OCI-LY7 (cell line): ENCODE data around the gene PDXP. TPM values are rescaled to one million over a fixed set of nuclear protein-coding genes. Genes with fewer than 3 reads are reported as not detected.
A peak's percentile ranks its signal among the peaks of the same experiment; 100 is the strongest.

ENCODE experiments used
- BruUV-seq: library from RNA; stranded (reverse); fragments of 400-500 nt; replicated peaks from 2 replicates; lab custom pipeline; 2021; lab: Mats Ljungman, UMichigan
- CTCF ChIA-PET: fragments of 300-600 bp; sonication (Branson Sonifier 250); formaldehyde crosslinking; loops from one replicate; lab custom pipeline; 2022; ENCODE audit warnings: antibody characterized with exemption; ENCODE audit not compliant: unreplicated experiment; lab: Charles Lee
- POLR2A ChIA-PET: fragments of 300-600 bp; sonication (Branson Sonifier 250); formaldehyde crosslinking; loops from one replicate; lab custom pipeline; 2022; ENCODE audit warnings: antibody characterized with exemption; lab: Charles Lee
- DNase-seq: peaks from one replicate; pipeline ENCODE4 v3.0.0-alpha.2; 2015; ENCODE audit warnings: low spot score
- H2AFZ ChIP-seq: fragments of 200-600 bp; sonication (generic), shearing (Covaris generic); 2 replicates; pipeline ENCODE4 v1.6.1; 2014; ENCODE audit warnings: mild to moderate bottlenecking, antibody characterized with exemption, low read length, moderate library complexity
- H3K27ac ChIP-seq: fragments of 200-600 bp; sonication (generic); 2 replicates; pipeline ENCODE4 v1.5.1; 2014; ENCODE audit warnings: mixed run types, low read depth, mild to moderate bottlenecking, moderate library complexity, low read length, inconsistent platforms; ENCODE audit not compliant: poor library complexity, severe bottlenecking
- H3K36me3 ChIP-seq: fragments of 200-600 bp; sonication (generic); 2 replicates; pipeline ENCODE4 v1.6.1; 2014; ENCODE audit warnings: mild to moderate bottlenecking, antibody characterized with exemption, low read length, moderate library complexity, mixed read lengths; ENCODE audit not compliant: insufficient read depth
- H3K4me1 ChIP-seq: fragments of 200-600 bp; sonication (generic); 2 replicates; pipeline ENCODE4 v1.5.1; 2014; ENCODE audit warnings: mild to moderate bottlenecking, low read length; ENCODE audit not compliant: insufficient read depth, poor library complexity, severe bottlenecking
- H3K4me2 ChIP-seq: fragments of 200-600 bp; sonication (generic); 2 replicates; pipeline ENCODE4 v1.6.1; 2014; ENCODE audit warnings: mild to moderate bottlenecking, low read length
- H3K4me3 ChIP-seq: fragments of 200-600 bp; sonication (generic); 2 replicates; pipeline ENCODE4 v1.5.1; 2014; ENCODE audit warnings: mild to moderate bottlenecking, low read depth, low read length; ENCODE audit not compliant: poor library complexity, severe bottlenecking
- H3K79me2 ChIP-seq: fragments of 200-600 bp; sonication (generic); 2 replicates; pipeline ENCODE4 v1.6.1; 2016; ENCODE audit warnings: low read depth, mild to moderate bottlenecking, low read length, moderate library complexity, mixed read lengths; ENCODE audit not compliant: insufficient read depth
- H3K9me2 ChIP-seq: fragments of 200-600 bp; sonication (generic); 2 replicates; pipeline ENCODE4 v1.6.1; 2016; ENCODE audit warnings: mild to moderate bottlenecking, low read length, mixed read lengths; ENCODE audit not compliant: insufficient read depth
- H3K9me3 ChIP-seq: fragments of 200-600 bp; sonication (generic); 2 replicates; pipeline ENCODE4 v1.6.1; 2014; ENCODE audit warnings: mild to moderate bottlenecking, mixed run types, low read length, mixed read lengths
- H4K20me1 ChIP-seq: fragments of 200-600 bp; sonication (generic); 2 replicates; pipeline ENCODE4 v1.6.1; 2014; ENCODE audit warnings: mild to moderate bottlenecking, antibody characterized with exemption, low read length, moderate library complexity, mixed read lengths; ENCODE audit not compliant: insufficient read depth
- EZH2phosphoT487 ChIP-seq: fragments of 200-600 bp; sonication (generic); IDR thresholded peaks from 2 replicates; pipeline ENCODE4 v1.6.1; 2018; ENCODE audit warnings: low read depth, borderline replicate concordance, mild to moderate bottlenecking, mixed run types, antibody characterized with exemption, low read length, moderate library complexity, mixed read lengths
- intact Hi-C: fragments of 100-400 bp; cut with micrococcal nuclease; formaldehyde crosslinking; loops from one replicate; pipeline ENCODE4 v1.10.0; 2022; ENCODE audit not compliant: unreplicated experiment
- total RNA-seq, 2 experiments: library from RNA; depleted of rRNA in 1 of 2; stranded (reverse); fragments of >200 nt in 1 of 2; shearing (Covaris generic) in 1 of 2; gene quantifications; 2 replicates each; pipeline ENCODE4 v1.2.3, GENCODE V29; 2014 to 2022
- TF ChIP-seq, protein P1 (sequence below): fragments of 200-600 bp; sonication (generic); conservative IDR thresholded peaks from 2 replicates; pipeline ENCODE4 v1.5.1; 2014; ENCODE audit warnings: mild to moderate bottlenecking, antibody characterized with exemption, low read length, moderate library complexity, mixed read lengths

The PDXP gene
- total RNA-seq, 2 experiments from 2014 or later, result 55.8 to 61.2 TPM

- no peak for DNase-seq
- POLR2A ChIA-PET, result interaction anchor here (2.0 kb wide), 1 partner anchor 20 kb away, joined by 5 read pairs; the partner anchor contains the start of gene PDXP
- H3K9me2 ChIP-seq, result no peaks in the 10 kb centered on the region
- H3K79me2 ChIP-seq, result no peaks in the 10 kb centered on the region
- no peaks in the 10 kb centered on the region for H3K9me3 ChIP-seq
- intact Hi-C loops, result loop anchor here (1.0 to 5.0 kb wide), 2 partner anchors 17 to 70 kb away; partner anchors contain the start of gene GGA1
- peak overlapping the region; percentile 88 for H3K4me2 ChIP-seq
- no peaks in the 10 kb centered on the region for H4K20me1 ChIP-seq
- H3K36me3 ChIP-seq, result no peaks in the 10 kb centered on the region
- H3K4me1 ChIP-seq, result peaks cover 43% of the 10 kb centered on the region
- TSS peak; percentile 88 for BruUV-seq
- peak overlapping the region; percentile 53 for H2AFZ ChIP-seq
- peak overlapping the region; percentile 80 for H3K27ac ChIP-seq
- H3K4me3 ChIP-seq, result peak overlapping the region; percentile 63
- TF ChIP-seq, protein P1, sequence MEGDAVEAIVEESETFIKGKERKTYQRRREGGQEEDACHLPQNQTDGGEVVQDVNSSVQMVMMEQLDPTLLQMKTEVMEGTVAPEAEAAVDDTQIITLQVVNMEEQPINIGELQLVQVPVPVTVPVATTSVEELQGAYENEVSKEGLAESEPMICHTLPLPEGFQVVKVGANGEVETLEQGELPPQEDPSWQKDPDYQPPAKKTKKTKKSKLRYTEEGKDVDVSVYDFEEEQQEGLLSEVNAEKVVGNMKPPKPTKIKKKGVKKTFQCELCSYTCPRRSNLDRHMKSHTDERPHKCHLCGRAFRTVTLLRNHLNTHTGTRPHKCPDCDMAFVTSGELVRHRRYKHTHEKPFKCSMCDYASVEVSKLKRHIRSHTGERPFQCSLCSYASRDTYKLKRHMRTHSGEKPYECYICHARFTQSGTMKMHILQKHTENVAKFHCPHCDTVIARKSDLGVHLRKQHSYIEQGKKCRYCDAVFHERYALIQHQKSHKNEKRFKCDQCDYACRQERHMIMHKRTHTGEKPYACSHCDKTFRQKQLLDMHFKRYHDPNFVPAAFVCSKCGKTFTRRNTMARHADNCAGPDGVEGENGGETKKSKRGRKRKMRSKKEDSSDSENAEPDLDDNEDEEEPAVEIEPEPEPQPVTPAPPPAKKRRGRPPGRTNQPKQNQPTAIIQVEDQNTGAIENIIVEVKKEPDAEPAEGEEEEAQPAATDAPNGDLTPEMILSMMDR, result no peak
- no peak for TF ChIP-seq EZH2phosphoT487
- CTCF ChIA-PET, result interaction anchor here (0.6 kb wide), 2 partner anchors 15 to 17 kb away, joined by 3 to 8 read pairs; no protein-coding TSS in a partner anchor
Measured at GRCh38 chr22:37677493-37677974, 19.0 kb downstream of the PDXP start.

GRCh38 chr22:37678372-37678771, 19.8 kb downstream of the PDXP start:
- H3K79me2 ChIP-seq, result no peaks in the 10 kb centered on the region
- no peaks in the 10 kb centered on the region for H3K9me3 ChIP-seq
- DNase-seq, result no peak
- no peak overlapping the region for H3K4me3 ChIP-seq
- no peaks in the 10 kb centered on the region for H4K20me1 ChIP-seq
- no TSS peak for BruUV-seq
- CTCF ChIA-PET, result interaction anchor here (0.6 kb wide), 1 partner anchor 121 kb away, joined by 3 read pairs; no protein-coding TSS in a partner anchor
- H3K36me3 ChIP-seq, result no peaks in the 10 kb centered on the region
- H3K9me2 ChIP-seq, result no peaks in the 10 kb centered on the region
- H2AFZ ChIP-seq, result no peak overlapping the region
- intact Hi-C loops, result loop anchor here (5.0 kb wide), 1 partner anchor 71 kb away; the partner anchor contains the start of gene GGA1
- peak overlapping the region; percentile 29 for H3K4me2 ChIP-seq
- no peak overlapping the region for H3K27ac ChIP-seq
- POLR2A ChIA-PET, result interaction anchor here (0.5 kb wide), 1 partner anchor 60 kb away, joined by 3 read pairs; no protein-coding TSS in a partner anchor
- no peak for TF ChIP-seq EZH2phosphoT487
- H3K4me1 ChIP-seq, result peaks cover 40% of the 10 kb centered on the region

GRCh38 chr22:37679670-37680069, 21.1 kb downstream of the PDXP start:
- Histone ChIP-seq H4K20me1 (no peaks in the 10 kb centered on the region), H3K9me2 (no peaks in the 10 kb centered on the region), H3K27ac (no peak overlapping the region), H3K4me2 (no peak overlapping the region), H3K79me2 (no peaks in the 10 kb centered on the region), H3K4me3 (no peak overlapping the region), H3K9me3 (no peaks in the 10 kb centered on the region), H2AFZ (no peak overlapping the region), H3K36me3 (no peaks in the 10 kb centered on the region), H3K4me1 (peaks cover 41% of the 10 kb centered on the region)
- TF ChIP-seq EZH2phosphoT487, result no peak
- TF ChIP-seq, protein P1, result no peak
- DNase-seq, result no peak
- intact Hi-C loops, result loop anchor here (5.0 kb wide), 1 partner anchor 72 kb away; the partner anchor contains the start of gene GGA1
- ChIA-PET POLR2A (interaction anchor here (0.7 to 1.8 kb wide), 2 partner anchors 36 to 53 kb away, joined by 3 to 4 read pairs; no protein-coding TSS in a partner anchor), CTCF (interaction anchor here (2.5 kb wide), 1 partner anchor 37 kb away, joined by 16 read pairs; no protein-coding TSS in a partner anchor)
- BruUV-seq, result no TSS peak
